GM12892 (cell line): ENCODE measurements around the gene IMPACT.

Experiments
- POLR2A ChIP-seq: IDR thresholded peaks from 2 replicates; pipeline ENCODE4 v1.6.1; 2011; ENCODE audit warnings: low read depth, low read length, control low read depth
- POLR2AphosphoS5 ChIP-seq: IDR thresholded peaks from 2 replicates; pipeline ENCODE4 v1.6.1; 2011; ENCODE audit warnings: low read depth, low read length, control low read depth
- TAF1 ChIP-seq: IDR thresholded peaks from 2 replicates; pipeline ENCODE4 v1.6.1; 2011; ENCODE audit warnings: low read depth, mild to moderate bottlenecking, control low read depth, low read length, borderline replicate concordance

DNA sequence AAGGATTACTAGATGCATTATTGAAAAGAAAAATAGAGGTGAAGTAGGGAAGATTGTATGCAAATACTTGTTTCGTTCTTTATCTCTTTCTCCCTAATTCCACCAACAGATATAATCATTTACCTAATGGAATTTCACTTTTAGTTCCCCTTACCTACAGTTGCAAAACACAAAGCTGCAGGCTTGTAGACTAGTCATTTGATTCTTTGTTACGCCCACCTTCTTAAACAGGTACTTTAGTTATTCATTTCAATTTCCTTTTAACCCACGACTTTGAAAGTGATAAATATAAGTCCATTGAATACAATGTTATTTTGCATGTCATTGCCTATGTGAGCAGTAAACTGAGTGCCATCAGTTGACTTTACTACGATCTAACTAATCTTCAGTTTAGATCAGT is 30.1 kb downstream of the IMPACT start:
- no peak for TF ChIP-seq POLR2A
- no peak for TF ChIP-seq POLR2AphosphoS5
- TF ChIP-seq TAF1: no peak
